GM23338 (cell line): ENCODE measurements around the gene RRP12. TPM values are rescaled to one million over a fixed set of nuclear protein-coding genes. Genes with fewer than 3 reads are reported as not detected.

Experiments
- ATAC-seq: fragments of 200-7000 bp; cut with Tn5 transposase; 3 replicates; pipeline ENCODE4 v1.9.1; 2020
- DNase-seq: peaks from one replicate; pipeline ENCODE4 v3.0.0-alpha.2; 2015; ENCODE audit warnings: low spot score
- H2AFZ ChIP-seq: fragments of 200-600 bp; sonication (generic); 2 replicates; pipeline ENCODE4 v1.8.0; 2016; ENCODE audit warnings: antibody characterized with exemption, mild to moderate bottlenecking, moderate library complexity
- H3F3A ChIP-seq: fragments of 200-600 bp; sonication (generic); replicated peaks from 2 replicates; pipeline ENCODE4 v1.8.0; 2017; ENCODE audit warnings: antibody characterized with exemption, mixed run types, low read depth
- H3K27ac ChIP-seq: fragments of 200-600 bp; sonication (generic); 2 replicates; pipeline ENCODE4 v1.6.1; 2016; ENCODE audit warnings: low read depth
- H3K27me3 ChIP-seq: fragments of 200-600 bp; sonication (generic); 2 replicates; pipeline ENCODE4 v1.8.0; 2016; ENCODE audit warnings: mild to moderate bottlenecking, mixed run types, moderate library complexity; ENCODE audit not compliant: insufficient read depth
- H3K36me3 ChIP-seq: fragments of 200-600 bp; sonication (generic); 2 replicates; pipeline ENCODE4 v1.8.0; 2016; ENCODE audit warnings: mild to moderate bottlenecking; ENCODE audit not compliant: insufficient read depth
- H3K4me1 ChIP-seq: fragments of 200-600 bp; sonication (generic); 2 replicates; pipeline ENCODE4 v1.8.0; 2016; ENCODE audit warnings: mild to moderate bottlenecking, moderate library complexity; ENCODE audit not compliant: insufficient read depth
- H3K4me2 ChIP-seq: fragments of 200-600 bp; sonication (generic); 2 replicates; pipeline ENCODE4 v1.7.1; 2017; ENCODE audit warnings: mixed run types
- H3K4me3 ChIP-seq: fragments of 200-600 bp; sonication (generic); 2 replicates; pipeline ENCODE4 v1.6.1; 2016; ENCODE audit warnings: mixed run types
- H3K79me2 ChIP-seq: fragments of 200-600 bp; sonication (generic); replicated peaks from 2 replicates; pipeline ENCODE4 v1.8.0; 2017; ENCODE audit warnings: mild to moderate bottlenecking; ENCODE audit not compliant: insufficient read depth
- H3K9me2 ChIP-seq: fragments of 200-600 bp; sonication (generic); 2 replicates; pipeline ENCODE4 v1.8.0; 2017; ENCODE audit not compliant: insufficient read depth
- H4K20me1 ChIP-seq: fragments of 200-600 bp; sonication (generic); replicated peaks from 2 replicates; pipeline ENCODE4 v1.8.0; 2017; ENCODE audit warnings: mild to moderate bottlenecking; ENCODE audit not compliant: insufficient read depth
- H3K27ac Mint-ChIP-seq: 2 replicates; pipeline ENCODE4 v1.8.0; 2020; ENCODE audit warnings: inconsistent platforms, mild to moderate bottlenecking, moderate library complexity, mixed read lengths
- H3K27me3 Mint-ChIP-seq: 3 replicates; pipeline ENCODE4 v1.8.0; 2022; ENCODE audit warnings: low read depth, mild to moderate bottlenecking, moderate library complexity, mixed read lengths, inconsistent platforms; ENCODE audit not compliant: insufficient read depth, poor library complexity
- H3K36me3 Mint-ChIP-seq: 3 replicates; pipeline ENCODE4 v1.8.0; 2021; ENCODE audit warnings: low read depth, mild to moderate bottlenecking, inconsistent platforms, moderate library complexity, mixed read lengths
- H3K4me1 Mint-ChIP-seq: 3 replicates; pipeline ENCODE4 v1.8.0; 2020; ENCODE audit warnings: mild to moderate bottlenecking, inconsistent platforms, mixed read lengths
- H3K4me3 Mint-ChIP-seq: 3 replicates; pipeline ENCODE4 v1.8.0; 2021; ENCODE audit warnings: moderate library complexity, mild to moderate bottlenecking, inconsistent platforms, mixed read lengths
- H3K9me3 Mint-ChIP-seq: 3 replicates; pipeline ENCODE4 v1.8.0; 2020; ENCODE audit warnings: moderate library complexity, mild to moderate bottlenecking, inconsistent platforms, mixed read lengths
- CREB1 ChIP-seq: fragments of 250-450 bp; sonication (Bioruptor Pico); IDR thresholded peaks from 2 replicates; pipeline ENCODE4 v1.5.0; 2020; ENCODE audit warnings: low read depth, mild to moderate bottlenecking, moderate library complexity
- EZH2 ChIP-seq: fragments of 200-600 bp; sonication (generic); IDR thresholded peaks from one replicate; pipeline ENCODE4 v1.8.0; 2017; ENCODE audit warnings: antibody characterized with exemption, mild to moderate bottlenecking, low read depth; ENCODE audit not compliant: unreplicated experiment
- JUNB ChIP-seq: IDR thresholded peaks from one replicate; pipeline ENCODE4 v1.6.1; 2016; ENCODE audit warnings: antibody characterized with exemption; ENCODE audit not compliant: unreplicated experiment
- NANOG ChIP-seq: IDR thresholded peaks from 2 replicates; pipeline ENCODE4 v1.6.1; 2016; ENCODE audit warnings: antibody characterized with exemption, borderline replicate concordance
- POLR2AphosphoS5 ChIP-seq: IDR thresholded peaks from 2 replicates; pipeline ENCODE4 v1.6.1; 2016; ENCODE audit warnings: antibody characterized with exemption, low read depth
- STAT1 ChIP-seq: IDR thresholded peaks from one replicate; pipeline ENCODE4 v1.6.1; 2016; ENCODE audit warnings: antibody characterized with exemption; ENCODE audit not compliant: unreplicated experiment
- ZNF114 ChIP-seq: fragments of 250-450 bp; sonication (Bioruptor Pico); IDR thresholded peaks from 2 replicates; pipeline ENCODE4 v1.5.0; 2020; ENCODE audit warnings: mild to moderate bottlenecking, moderate library complexity
- ZNF331 ChIP-seq: fragments of 250-450 bp; sonication (Bioruptor Pico); IDR thresholded peaks from 2 replicates; pipeline ENCODE4 v1.5.0; 2020; ENCODE audit warnings: low read depth, mild to moderate bottlenecking, moderate library complexity
- polyA plus RNA-seq: library from polyadenylated mRNA; unstranded; fragments of >200 nt; fragmentation: Nextera tagmentation; extraction: Ambion mirVana; gene quantifications from 2 replicates; pipeline ENCODE4 v1.2.1, GENCODE V29; 2016
- total RNA-seq: library from RNA; depleted of rRNA; stranded (reverse); fragments of >200 nt; shearing (Covaris generic); gene quantifications from 2 replicates; pipeline ENCODE4 v1.2.3, GENCODE V29; 2014
- TF ChIP-seq, protein P1 (sequence below): IDR thresholded peaks from one replicate; pipeline ENCODE4 v1.6.1; 2018; ENCODE audit warnings: antibody characterized with exemption; ENCODE audit not compliant: unreplicated experiment
- TF ChIP-seq, protein P2 (sequence below), 2 experiments: fragments of 200-600 bp in 1 of 2; sonication (generic) in 1 of 2; conservative IDR thresholded peaks; 2 replicates each; pipeline versions ENCODE4 v1.5.1 to v1.6.1; 2016 to 2017; ENCODE audit warnings: antibody characterized with exemption in 2 of 2, low read depth in 2 of 2, mild to moderate bottlenecking in 2 of 2, moderate library complexity in 1 of 2
- TF ChIP-seq, protein P3 (sequence below): IDR thresholded peaks from 2 replicates; pipeline ENCODE4 v1.6.1; 2016; ENCODE audit warnings: antibody characterized with exemption

RRP12 gene
- total and polyA plus RNA-seq, 2 experiments from 2014 or later: 53.4 to 62.6 TPM

DNA sequence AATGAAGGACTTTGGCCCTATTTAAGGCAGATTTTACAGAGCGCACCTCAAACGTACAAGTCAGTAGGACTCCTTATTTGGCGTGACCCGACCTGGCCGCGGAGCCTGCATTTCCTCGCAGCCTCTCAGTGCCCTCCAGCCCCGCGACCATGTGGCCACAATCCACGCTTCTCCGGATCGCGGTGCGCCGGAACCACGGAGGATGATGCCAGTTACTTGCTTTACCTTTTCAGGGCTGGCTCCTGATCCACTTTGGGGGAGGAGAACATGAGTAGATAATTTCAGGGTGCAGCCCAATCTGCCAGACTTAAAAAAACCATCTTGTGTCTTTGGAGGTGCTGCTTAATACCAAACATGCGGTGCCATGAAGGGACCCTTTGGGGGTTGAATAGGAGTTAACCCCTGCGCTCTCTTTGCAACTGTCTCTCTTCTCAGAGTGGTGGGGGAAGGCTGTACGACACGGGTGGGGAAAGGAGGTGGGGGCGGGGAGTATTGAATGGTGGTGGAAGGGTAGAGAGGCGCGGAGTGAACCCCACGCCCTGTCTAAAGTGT is 80.6 kb downstream of the RRP12 start (continued):
- TF ChIP-seq, protein P1, sequence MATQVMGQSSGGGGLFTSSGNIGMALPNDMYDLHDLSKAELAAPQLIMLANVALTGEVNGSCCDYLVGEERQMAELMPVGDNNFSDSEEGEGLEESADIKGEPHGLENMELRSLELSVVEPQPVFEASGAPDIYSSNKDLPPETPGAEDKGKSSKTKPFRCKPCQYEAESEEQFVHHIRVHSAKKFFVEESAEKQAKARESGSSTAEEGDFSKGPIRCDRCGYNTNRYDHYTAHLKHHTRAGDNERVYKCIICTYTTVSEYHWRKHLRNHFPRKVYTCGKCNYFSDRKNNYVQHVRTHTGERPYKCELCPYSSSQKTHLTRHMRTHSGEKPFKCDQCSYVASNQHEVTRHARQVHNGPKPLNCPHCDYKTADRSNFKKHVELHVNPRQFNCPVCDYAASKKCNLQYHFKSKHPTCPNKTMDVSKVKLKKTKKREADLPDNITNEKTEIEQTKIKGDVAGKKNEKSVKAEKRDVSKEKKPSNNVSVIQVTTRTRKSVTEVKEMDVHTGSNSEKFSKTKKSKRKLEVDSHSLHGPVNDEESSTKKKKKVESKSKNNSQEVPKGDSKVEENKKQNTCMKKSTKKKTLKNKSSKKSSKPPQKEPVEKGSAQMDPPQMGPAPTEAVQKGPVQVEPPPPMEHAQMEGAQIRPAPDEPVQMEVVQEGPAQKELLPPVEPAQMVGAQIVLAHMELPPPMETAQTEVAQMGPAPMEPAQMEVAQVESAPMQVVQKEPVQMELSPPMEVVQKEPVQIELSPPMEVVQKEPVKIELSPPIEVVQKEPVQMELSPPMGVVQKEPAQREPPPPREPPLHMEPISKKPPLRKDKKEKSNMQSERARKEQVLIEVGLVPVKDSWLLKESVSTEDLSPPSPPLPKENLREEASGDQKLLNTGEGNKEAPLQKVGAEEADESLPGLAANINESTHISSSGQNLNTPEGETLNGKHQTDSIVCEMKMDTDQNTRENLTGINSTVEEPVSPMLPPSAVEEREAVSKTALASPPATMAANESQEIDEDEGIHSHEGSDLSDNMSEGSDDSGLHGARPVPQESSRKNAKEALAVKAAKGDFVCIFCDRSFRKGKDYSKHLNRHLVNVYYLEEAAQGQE: no peak
- TF ChIP-seq NANOG (no peak), JUNB (no peak), STAT1 (no peak), CREB1 (CRISPR knock-in tag) (no peak), EZH2 (no peak), ZNF331 (CRISPR knock-in tag) (no peak)

DNA sequence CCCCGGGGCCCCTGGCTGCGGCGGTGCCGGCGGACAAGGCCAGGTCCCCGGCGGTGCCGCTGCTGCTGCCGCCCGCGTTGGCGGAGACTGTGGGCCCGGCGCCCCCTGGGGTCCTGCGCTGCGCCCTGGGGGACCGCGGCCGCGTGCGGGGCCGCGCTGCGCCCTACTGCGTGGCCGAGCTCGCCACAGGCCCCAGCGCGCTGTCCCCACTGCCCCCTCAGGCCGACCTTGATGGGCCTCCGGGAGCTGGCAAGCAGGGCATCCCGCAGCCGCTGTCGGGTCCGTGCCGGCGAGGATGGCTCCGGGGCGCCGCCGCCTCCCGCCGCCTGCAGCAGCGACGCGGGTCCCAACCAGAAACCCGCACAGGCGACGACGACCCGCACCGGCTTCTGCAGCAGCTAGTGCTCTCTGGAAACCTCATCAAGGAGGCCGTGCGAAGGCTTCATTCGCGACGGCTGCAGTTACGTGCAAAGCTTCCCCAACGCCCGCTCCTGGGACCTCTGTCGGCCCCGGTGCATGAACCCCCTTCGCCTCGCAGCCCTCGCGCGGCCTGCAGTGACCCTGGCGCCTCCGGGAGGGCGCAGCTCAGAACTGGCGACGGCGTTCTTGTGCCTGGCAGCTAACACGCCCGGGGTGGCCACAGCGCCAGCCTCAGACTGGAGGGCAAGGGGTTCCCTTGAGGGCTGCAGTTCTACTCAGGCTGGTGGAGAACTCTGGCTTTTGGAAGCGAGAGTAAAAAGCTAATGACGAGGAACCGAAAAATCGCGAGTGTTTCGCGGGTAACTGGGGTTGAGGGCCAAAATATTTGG is 81.3 kb downstream of the RRP12 start:
- no peaks in the 10 kb centered on the region for H3K36me3 ChIP-seq
- peaks cover 28% of the 10 kb centered on the region for H3K27me3 ChIP-seq
- Mint-ChIP-seq H3K4me1 (peaks cover 23% of the 10 kb centered on the region), H3K9me3 (no peaks in the 10 kb centered on the region), H3K27me3 (peaks cover 44% of the 10 kb centered on the region), H3K4me3 (peak overlapping the region; percentile 78), H3K27ac (no peak overlapping the region), H3K36me3 (no peaks in the 10 kb centered on the region)
- peak overlapping the region; percentile 96 for H3K4me2 ChIP-seq
- H4K20me1 ChIP-seq: no peaks in the 10 kb centered on the region
- no peaks in the 10 kb centered on the region for H3K9me2 ChIP-seq
- no peaks in the 10 kb centered on the region for H3K79me2 ChIP-seq
- peak overlapping the region; percentile 74; the same call in 1 of the 2 replicates for H2AFZ ChIP-seq
- H3F3A ChIP-seq: peaks cover 9% of the 10 kb centered on the region
- no peak overlapping the region for H3K27ac ChIP-seq
- ATAC-seq (peak; percentile 67), DNase-seq (peak; percentile 86)
- no peak for TF ChIP-seq STAT1
- TF ChIP-seq ZNF114 (CRISPR knock-in tag): no peak
- no peak for TF ChIP-seq POLR2AphosphoS5
- TF ChIP-seq, protein P2, sequence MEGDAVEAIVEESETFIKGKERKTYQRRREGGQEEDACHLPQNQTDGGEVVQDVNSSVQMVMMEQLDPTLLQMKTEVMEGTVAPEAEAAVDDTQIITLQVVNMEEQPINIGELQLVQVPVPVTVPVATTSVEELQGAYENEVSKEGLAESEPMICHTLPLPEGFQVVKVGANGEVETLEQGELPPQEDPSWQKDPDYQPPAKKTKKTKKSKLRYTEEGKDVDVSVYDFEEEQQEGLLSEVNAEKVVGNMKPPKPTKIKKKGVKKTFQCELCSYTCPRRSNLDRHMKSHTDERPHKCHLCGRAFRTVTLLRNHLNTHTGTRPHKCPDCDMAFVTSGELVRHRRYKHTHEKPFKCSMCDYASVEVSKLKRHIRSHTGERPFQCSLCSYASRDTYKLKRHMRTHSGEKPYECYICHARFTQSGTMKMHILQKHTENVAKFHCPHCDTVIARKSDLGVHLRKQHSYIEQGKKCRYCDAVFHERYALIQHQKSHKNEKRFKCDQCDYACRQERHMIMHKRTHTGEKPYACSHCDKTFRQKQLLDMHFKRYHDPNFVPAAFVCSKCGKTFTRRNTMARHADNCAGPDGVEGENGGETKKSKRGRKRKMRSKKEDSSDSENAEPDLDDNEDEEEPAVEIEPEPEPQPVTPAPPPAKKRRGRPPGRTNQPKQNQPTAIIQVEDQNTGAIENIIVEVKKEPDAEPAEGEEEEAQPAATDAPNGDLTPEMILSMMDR (conservative IDR thresholded peaks at IDR 0.05; ENCODE audit: low read depth in 2 of 2): peak in 1 of 2 experiments; percentile 31; a peak in 2 of 4 replicates
- no peak for TF ChIP-seq NANOG
- TF ChIP-seq, protein P3, sequence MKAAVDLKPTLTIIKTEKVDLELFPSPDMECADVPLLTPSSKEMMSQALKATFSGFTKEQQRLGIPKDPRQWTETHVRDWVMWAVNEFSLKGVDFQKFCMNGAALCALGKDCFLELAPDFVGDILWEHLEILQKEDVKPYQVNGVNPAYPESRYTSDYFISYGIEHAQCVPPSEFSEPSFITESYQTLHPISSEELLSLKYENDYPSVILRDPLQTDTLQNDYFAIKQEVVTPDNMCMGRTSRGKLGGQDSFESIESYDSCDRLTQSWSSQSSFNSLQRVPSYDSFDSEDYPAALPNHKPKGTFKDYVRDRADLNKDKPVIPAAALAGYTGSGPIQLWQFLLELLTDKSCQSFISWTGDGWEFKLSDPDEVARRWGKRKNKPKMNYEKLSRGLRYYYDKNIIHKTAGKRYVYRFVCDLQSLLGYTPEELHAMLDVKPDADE: no peak
- H3K4me3 ChIP-seq: peak overlapping the region; percentile 86
- peaks cover 20% of the 10 kb centered on the region for H3K4me1 ChIP-seq
